Retina (tissue), 1 donor: ENCODE results near the gene NUDT14.

Experiments used
- DNase-seq: peaks from one replicate; pipeline ENCODE4 v3.0.0-alpha.2; 2016

The NUDT14 gene

DNA sequence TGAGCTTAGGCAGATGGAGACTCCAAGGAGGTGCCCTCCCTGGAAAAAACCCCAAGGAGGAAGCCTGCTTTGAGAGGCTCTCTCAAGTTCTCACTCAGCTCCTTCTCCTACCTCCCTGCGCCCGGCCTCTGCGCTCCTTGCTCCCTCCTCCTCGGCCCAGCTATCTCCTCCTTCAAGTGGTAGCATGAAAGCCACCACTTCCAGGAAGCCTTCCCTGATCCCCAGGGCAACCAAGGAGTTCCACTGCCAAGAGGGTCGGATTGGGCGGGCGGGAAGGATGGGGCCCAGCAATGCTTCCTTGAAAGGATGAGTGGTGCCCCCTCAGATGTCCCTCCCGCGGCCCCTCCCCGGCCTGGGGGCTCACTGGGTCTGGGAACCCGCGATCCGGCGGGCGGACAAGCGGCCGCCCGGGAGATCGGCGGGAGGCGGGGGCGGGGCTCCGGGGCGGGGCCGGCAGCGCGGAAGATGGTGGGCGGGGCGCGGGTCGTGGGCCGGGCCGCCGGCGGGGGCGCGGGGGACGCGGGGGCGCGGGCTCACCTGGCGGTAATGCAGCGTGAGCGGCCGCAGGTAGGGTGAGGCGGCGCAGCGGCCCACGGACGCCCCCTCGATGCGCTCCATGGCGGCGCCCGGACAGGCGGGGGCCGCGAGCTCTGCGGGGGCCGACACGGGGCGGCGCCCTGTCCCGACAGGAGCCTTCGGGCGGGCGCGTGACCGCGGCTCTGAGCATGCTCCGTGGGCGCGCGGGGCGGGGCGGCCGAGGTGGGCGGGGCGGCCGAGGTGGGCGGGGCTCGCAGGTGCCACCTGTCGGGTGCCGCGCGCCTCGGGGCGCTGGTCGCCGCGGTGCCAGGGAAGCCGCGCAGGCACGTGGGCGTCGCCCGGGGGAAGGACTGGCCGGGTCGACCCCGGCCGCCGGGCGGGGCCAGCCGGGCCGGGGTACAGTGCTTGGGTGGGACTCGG, at the start of gene NUDT14:
Gene NUDT14 (minus strand): TSS at position 721 of the 957 bp plus-strand sequence. CDS start 103 bp downstream, at position 618.
- no peak for DNase-seq

DNA sequence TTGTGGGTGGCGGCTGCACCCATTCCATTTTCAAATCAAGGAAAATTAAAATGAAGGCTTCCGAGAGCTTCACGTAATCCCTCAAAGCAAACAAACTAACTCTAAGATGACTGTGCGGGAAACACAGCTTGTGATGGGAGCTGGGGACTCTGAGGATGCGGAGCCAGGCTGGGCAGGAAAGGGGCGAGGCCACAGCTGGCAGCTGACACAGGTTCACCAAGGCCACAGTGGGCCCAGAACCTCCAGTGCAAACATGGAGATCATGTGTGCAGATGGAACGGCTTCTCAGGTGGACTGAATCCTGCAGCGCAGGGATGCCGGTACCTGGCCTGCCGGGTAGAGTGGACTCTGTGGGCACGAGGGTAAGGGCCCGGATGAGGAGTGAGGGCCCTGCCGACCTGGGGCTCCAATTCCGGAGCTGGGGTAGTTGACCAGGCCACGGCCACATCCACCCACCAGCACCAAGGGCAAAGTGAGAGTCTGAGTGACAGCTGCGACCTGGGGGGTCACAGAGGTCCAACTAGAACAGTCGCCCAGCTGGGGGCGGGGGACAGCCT, 48.1 kb upstream of the NUDT14 start:
- no peak for DNase-seq

DNA sequence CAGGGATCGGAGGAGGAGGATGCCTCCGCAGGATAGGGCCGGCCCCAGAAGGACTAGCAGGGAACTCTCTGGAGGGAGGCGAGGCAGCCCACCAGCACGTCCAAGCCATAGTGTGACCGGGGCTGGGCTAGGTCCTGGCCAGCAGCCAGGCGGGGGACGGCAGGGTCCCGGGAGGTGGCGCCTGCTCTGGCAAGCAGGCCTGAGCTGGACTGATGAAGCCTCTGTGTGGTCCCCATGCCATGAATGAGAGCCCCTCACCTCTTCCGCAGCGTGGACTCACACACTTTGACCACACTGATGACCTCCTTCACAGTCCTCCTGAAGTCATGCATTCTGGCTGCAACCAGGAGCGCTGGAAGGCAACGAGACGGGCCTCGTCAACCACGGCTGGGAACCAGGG, 47.5 kb upstream of the NUDT14 start:
- DNase-seq: no peak

DNA sequence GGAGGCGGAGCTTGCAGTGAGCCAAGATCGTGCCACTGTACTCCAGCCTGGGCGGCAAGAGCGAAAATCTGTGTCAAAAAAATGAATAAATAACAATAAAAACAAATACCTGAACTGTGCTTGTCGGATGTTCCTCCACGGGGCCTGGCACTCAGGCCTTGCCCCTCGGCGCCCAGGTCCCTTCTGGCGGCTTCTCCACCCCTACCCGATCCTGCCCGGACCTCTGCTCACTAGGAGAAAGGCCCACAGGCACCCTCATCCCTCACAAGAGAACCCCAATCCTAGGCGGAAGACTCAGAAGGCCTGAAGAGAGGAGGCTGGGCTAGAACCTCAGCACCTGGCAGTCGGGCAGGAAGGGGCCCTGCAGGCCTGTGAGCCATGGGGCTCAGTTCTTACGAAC, 46.2 kb upstream of the NUDT14 start:
- DNase-seq: no peak

DNA sequence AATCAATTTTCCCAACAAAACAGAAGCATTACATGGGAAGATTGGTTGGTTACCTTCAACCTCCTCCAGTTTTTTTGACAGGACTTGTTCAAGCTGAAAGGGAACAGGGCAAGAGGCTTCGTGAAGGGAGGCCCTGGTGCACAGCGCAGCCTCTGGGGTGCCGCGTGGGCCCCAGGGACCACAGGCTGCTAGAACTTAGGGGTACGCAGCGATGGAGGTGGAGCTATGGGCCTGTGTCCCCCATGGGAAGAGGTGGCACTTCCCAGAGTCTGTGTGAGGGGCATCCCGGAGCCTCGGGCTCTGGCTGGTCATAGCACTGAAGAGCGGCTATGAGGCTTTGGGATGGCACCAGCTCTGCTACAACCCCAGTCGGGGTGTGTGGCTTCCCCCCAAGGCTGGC, 45.1 kb upstream of the NUDT14 start:
- no peak for DNase-seq

DNA sequence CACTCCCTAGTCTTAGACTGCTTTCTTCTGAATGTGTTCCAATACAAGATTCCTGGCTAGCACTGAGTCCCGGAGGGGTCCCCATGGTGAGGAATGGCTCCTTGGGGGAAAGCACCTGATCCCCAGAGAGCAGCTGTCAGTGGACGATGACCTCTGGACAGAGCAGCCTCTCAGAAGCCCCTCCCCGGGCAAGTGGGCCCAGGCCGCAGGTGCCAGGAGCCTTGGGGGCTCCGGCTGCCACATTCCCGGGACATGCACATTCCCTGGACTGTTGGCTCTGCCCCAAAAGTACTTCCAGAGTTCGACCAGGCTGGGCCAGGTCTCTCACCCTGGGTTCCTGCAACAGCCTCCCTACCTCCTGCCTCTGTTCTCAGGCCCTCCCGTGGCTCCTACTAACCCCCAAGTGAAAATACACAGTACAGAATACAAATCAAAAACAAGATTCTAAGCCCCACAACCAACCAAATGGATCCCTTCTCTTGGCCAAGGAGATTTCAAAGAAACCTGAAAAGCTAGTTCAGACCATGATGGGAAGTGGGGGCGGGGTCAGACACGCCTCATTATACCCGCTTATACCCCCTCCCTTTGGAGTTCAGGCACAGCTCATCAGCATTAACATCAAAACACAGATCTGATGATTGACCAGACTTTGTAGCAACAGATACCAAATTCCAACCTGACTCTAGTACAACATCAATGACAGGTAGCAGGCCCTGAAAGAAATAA, 43.9 kb upstream of the NUDT14 start:
- no peak for DNase-seq

DNA sequence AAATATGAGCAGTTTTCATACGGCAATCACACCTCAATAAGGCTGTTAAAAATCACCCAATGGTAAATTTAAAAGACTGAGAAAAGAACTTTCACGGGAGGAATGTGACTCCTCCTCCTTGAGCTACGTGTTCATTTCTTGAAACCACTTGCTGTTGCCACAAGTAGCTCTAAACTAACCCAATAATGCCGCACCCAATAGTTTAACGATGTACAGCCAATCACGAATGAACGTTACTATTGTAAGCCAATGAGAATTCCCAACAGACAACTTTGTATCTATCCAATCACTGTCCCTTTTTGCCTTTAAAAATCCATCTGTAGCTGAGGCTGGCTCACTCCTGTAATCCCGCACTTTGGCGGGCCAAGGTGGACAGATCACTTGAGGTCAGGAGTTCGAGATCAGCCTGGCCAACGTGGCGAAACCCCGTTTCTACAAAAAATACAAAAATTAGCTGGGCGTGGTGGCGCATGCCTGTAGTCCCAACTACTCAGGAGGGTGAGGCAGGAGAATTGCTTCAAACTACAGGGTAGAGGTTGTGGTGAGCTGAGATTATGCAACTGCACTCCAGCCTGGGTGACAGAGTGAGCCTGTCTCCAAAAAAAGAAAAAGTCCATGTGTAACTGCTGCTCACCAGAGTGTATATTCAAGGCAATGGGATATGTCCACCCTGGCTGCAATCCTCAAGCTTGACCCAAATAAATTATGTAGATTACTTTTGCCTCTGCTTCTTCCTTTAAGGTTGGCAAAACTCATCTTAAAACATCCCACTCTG, 42.8 kb upstream of the NUDT14 start:
- DNase-seq: no peak

DNA sequence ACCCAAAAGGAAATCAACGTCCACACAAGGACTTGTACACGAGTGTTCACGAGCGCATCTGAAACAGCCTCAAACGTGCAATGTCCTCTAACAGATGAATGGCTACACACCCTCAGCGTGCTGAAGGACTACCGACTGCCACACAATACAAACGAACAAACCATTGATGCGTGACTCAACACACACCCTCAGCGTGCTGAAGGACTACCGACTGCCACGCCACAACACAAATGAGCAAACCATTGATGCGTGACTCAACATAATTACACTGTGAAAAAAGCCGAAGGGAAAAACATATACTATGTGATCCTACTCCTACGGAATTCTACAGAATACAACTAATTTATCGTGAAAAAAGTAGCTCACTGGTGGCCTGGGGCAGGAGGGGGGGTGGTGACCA, 42.1 kb upstream of the NUDT14 start:
- no peak for DNase-seq

DNA sequence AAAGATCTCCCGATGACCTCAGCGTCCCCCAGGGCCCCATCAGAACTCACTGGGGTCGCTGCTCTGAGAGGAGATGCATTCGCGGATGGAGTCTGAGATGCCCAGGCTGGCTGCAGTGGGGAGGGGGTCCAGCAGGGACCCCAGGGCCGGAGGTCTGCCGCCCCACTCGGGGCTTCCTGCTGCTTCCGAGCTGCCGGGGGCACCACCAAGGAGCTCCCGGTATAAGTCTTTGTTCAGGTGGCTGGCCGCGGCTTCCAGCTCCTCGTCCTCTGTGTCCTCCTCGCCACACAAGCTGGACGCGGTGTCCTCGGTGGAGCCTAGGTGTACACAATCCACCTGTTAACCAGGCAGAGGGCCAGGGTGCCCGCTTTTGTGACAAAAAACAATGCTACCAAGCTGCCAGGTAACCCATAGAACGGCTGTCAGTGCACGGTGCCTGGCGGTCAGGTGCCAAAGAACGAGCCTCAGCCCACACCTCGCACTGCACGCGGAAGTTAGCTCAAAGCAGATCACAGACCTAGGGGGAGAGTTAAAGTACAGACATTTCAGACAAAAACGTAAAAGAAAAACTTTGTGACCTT, 40.6 kb upstream of the NUDT14 start:
- DNase-seq: no peak

DNA sequence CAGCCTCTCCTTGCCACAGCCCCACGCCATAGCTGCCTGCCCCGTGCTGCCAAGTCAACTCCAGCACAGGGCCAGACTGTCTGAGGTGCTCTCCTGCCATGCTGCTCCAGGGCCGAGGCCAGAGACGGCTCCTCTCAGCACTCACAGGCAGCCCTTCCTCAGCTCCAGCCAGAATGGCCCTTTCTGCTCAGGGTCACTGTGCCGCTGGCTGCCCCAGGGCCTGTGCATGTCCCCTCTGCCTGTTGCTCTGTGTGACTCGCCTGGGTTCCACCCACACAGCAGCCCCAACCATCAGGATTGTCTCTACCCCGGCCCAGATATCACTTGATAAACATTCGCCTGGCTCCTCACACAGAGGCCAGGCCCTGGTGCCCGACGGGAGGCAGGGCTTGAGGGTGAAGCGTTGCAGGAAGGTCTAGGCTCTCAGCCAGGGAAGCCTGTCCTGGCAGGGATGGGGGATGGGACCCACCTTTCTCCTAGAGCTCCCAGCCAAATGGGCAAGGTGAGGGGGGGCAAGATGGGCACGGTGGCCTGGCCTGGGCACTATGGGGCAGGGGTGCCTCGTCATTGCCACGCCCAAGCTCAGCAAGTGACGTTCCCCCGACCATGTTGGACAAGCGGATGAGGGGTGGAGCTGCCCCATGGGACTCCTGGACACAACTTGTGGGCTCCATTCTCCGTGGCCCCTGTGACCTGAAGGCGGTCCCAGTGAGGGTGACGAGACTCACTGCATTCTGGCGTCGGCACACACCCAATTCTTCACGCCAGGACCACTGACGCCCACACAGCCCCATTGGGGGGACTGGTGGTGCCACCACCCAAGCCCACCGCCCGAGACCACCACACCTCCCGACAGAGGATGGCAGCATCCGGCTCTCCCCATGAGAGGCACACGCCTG, 39.8 kb upstream of the NUDT14 start:
- no peak for DNase-seq

DNA sequence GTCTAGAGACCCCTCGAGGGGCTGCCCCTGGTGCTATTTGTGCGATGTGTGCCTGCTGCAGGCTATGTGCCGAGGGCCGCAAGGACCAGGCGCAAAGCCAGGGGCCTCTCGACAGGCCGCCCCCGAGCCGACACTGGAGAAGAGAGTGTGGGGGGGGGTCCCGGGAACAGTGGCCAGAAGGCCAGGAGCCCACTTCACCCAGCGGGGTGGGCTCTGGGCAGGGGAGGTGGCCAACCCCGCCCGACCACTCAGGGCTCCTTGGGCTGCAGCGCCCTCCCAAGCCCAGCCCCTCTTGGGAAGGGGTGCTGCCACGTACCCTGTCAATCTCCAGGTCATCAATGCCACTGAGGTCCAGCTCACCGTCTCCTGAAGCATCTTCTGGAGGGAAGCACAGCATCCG, 38.6 kb upstream of the NUDT14 start:
- no peak for DNase-seq

DNA sequence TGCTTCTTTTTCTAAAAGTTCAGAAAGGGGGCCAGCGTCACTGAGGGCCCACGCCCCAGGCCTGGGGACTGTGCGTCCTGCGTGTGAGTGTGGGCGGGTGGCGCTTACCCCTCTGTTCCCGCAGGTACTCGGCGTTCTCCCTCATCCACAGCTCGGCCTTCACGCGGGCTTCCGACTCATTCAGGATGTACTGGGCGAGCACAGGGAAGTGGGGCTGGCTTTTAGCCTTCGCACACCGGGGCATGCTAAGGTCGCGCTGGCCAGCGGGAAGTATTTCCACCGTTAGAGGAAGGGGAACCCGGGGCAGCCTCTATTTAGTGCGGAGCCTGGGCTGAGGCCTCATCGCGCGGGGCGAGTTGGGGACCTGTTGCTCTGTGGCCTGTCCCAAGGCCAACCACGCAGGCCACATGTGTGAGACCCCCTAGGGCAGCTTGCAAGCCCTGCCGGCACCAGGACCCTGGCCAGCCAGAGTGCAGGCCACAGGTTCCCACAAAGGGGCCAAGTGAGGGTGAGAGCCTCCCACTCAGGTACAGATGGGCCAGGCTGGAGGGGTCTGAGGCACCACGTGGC, 38.0 kb upstream of the NUDT14 start:
- no peak for DNase-seq

DNA sequence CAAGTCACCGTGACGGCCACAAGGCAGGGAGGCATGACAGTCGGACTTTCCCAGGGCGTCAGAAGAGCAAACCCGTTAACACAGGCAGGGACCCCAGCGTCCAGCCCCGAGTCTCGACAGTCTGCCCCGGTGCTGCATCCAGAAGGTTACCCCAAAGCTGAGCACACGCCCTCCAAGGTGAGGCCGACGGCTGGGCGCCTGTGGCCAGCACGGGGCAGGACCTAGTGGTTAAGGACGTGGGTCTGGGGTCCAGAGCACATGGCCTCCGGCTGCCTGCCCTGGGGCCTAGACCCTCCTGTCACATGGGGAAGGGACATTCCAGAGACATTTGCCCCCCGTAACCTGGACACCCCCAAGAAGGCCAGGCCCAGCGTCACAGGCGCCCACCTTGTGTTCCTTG, 37.5 kb upstream of the NUDT14 start:
- no peak for DNase-seq

DNA sequence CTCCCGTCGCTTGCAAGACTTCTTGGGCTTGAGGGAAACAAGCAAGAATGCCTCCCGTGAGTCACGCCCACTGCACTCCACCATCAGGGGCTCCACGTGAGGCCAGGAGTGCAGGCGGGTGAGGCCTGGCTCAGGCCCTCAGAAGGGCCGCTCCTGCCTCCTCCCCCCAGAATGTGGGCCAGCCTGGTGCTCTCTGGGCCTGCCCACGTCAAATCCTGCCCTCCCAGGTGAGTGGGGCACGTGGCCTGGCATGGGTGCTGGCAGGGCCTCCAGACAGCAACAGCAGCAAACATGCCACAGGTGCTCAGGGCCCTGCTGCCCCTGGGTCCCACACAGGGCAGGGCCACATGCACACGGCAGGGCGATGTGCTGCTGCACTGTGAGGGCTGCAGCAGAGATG, 36.7 kb upstream of the NUDT14 start:
- no peak for DNase-seq

DNA sequence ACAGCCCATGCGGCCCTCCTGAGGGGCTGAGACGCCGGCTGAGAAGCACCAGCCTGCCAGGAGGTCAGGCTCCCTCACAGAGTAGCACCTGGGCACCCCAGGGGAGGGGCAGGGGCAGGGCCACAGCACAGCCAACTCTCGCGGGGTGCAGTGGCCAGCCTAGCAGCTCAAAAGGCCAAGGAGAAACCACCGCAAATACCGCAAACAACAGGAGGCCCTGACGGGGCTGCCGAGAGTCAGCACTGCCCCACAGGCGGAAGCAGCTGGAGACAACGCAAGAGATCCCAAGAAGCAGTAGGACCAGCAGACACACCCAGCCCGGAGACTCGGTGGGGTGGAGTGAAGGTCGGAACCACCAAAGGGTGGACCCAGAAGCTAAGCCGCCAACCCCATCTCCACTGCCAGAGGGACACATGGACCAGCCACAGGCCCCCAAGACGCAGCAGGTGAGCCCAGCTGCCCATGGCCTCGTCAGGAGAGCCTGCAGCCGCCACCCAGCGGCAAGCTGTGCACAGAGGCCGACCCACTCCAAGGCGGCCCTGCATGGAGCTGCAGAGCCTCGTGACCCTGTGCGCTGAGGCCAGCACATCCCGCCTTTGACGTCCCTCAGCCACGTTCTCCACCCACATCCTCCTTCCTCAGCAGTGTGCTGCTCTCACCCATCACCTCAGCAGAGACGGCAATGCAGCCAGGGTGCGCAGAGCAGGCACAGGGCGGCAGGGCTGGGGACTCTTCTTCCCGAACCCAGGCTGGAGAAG, 35.6 kb upstream of the NUDT14 start:
- peak; percentile 21 for DNase-seq

DNA sequence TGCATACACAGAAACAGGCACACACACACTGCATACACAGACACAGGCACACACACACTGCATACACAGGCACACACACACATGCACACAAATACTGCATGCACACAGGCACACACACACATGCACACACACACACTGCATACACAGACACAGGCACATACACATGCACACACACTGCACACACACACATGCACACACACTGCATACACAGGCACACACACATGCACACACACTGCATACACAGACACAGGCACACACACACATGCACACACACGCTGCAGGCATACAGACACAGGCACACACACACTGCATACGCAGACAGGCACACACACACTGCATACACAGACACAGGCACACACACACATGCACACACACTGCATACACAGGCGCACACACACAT, 34.5 kb upstream of the NUDT14 start:
- DNase-seq: no peak

DNA sequence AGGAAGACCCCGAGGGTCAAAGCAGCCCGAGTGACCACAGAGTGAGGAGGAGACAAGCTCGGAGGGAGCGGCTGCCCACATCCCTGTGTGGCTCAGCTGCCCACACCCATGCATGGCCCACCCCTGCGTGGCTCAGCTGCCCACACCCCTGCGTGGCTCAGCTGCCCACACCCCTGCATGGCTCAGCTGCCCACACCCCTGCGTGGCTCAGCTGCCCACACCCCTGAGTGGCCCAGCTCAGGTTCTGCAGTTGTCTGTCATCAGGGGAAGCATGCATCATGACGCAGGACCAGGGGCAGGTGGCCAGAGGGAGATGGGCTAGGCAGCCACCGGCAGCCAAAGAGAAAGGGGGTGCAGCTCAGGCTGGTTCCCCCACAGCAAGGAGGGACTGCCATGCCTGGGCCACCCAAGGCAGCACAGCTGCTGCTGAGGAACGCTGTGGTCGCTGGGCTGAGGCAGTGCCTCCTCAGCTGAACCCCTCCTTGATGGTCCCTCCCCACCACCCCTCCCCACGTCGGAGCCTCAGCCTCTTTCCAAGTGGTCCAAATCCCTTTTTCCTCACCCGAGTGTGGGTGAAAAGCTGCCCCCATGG, 33.3 kb upstream of the NUDT14 start:
- peak; percentile 10 for DNase-seq

DNA sequence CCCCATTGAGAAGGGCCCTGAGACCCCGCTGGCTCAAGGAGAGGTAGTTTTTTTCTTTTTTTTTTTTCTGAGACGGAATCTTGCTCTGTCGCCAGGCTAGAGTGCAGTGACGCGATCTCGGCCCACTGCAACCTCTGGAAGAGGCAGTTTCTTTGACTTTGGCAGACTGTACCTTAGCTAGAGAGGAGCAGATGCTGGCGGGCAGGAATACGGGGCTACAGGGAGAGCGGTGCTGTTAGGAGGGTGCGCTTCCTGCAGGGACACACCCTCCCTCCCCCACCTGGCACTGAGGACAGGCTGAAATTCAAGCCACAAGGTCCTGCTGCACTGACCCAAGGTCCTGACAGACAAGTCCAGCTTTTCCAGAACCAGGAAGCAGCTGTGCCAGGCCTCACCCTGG, 32.2 kb upstream of the NUDT14 start:
- no peak for DNase-seq

DNA sequence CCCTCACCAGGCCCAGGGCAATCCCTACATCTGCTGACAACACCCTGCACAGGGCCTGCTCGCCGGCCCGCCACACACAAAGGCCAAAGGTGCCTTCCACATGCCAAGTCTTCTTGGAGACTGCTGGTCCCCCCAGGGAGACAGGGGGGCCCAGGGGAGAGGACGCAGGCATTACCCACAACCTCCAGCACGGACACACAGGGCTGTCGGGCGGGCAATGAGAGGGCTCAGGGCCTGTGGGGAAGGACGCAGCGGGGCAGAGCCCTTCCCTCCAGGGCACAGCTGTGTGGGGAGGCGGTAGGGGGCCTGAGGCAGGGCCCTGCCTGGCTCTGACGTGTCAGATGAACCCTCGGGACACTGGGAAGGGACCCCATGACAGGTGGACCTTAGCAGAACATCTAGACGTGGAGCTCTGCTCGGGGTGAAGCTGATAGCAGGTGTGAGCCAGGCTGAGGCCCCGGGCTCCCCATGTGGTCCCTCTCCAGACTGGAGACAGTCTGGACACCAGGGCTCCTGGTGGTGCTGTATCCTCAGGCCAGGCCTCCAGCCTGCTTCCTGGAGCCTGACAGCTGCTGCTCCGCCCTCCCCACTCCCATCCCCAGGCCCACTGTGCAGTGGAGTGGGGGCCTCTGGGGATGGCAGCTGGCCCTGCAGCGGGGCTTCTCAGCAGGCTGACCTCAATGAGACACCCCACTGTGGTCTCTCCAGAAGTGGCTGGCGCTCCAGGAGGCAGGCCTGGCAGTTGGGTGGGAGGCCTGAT, 31.6 kb upstream of the NUDT14 start:
- peak; percentile 83 for DNase-seq
